Iris pigment epithelial cell (primary cell): ENCODE data around the gene SPART.
"Not testable (repeated sequence)": the region's sequence is repeated elsewhere in the genome, so short reads cannot be mapped to it uniquely, and the experiment has no call there.

Experiments
- DNase-seq: peaks from one replicate; pipeline ENCODE4 v3.0.0-alpha.2; 2011; ENCODE audit warnings: low read depth

Gene SPART

DNA sequence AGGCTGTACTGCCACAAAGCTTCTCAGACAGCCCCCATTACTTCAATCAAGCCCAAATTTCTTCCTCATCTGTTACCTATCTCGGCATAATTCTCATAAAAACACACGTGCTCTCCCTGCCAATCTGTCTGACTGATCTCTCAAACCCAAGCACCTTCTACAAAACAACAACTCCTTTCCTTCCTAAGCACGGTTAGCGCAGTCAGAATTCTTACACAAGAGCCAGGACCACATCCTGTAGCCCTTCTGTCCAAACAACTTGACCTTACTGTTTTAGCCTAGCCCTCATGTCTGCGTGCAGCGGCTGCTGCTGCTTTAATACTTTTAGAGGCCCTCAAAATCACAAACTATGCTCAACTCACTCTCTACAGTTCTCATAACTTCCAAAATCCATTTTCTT lies 26.4 kb downstream of the SPART start:
- DNase-seq, result peak; percentile 56

DNA sequence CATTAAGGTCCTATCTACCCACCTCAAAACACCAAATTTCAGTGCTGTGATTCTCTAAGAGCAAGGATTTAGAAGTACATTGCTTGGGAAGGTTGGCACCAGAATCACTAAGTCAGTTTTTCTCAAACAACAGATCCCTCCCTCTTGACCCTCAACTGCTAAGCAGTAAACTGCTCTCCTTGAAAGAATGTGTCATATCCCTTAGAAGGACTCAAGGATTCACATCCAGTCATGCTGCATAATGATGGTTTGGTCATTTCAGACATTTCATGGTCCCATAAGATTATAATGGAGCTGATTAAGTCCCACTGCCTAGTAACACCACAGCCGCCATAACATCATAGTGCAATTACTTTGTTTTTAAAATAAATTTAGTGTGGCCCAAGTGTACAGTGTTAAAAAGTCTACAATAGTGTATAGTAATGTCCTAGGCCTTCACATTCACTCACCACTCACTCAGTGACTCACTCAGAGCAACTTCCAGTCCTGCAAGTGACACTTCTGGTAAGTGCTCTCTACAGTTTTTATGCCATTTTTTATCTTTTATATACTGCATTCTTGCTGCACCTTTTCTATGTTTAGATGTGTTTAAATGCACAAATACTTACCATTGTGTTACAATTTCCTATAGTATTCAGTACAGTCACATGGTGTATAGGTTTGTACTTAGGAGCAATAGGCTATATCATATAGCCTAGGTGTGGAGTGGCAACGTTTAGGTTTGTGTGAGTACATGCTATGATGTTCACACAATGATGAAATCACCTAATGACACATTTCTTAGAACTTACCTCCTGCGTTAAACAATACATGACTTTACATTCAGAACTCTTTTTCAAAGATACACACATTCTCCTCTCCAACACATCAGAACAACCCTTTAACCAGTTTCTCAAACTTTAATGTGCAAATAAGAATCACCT lies 32.9 kb downstream of the SPART start:
- no peak for DNase-seq

DNA sequence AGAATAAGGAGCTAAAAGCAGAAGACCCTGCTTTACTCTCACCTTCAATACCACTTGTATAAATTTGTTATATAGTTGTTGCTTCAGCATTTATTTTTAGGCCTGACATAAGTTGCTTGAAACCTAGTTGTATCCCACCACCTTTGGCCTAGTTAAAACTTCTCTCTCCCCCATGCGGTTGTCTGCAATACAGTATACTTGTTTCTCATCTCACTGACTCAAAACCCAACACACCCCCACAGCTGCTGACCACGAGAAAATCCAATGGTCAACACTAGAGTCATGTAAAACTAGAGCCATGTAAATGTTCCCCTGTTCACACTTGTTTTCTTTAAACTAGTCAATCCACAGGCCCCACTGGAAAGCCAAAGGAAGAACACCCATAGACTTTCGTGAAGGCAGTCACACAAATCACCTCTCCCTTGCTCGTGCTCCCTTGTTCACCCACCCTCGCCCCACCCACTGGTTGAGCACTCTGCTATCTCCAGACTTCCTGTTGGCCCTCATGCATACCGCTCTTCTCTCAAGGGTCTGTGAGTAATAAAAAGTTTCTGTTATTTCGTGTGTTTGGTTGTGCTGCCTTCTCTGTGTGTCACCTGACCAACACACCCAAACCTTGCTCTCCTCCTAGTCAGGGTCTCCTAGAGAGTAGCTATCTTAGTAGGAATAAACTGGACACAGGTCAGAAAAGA lies 35.6 kb downstream of the SPART start:
- peak; percentile 50 for DNase-seq

DNA sequence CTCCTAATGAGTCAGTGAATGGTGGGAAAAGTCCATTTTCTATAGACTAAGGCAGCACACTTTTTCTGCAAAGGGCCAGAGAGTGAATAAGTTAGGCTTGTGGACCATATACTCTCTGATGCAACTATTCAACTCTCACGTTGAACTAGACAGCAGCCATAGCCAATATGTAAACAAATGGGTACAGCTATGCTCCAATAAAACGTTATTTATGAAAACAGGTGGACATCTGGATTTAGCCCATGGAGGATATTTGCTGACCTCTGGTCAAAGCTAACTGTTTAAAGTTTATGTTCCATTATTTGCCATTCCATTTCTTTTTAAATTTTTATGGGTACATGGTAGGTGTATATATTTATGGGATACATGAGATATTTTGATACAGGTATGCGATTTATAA lies 43.9 kb downstream of the SPART start:
- no peak for DNase-seq

DNA sequence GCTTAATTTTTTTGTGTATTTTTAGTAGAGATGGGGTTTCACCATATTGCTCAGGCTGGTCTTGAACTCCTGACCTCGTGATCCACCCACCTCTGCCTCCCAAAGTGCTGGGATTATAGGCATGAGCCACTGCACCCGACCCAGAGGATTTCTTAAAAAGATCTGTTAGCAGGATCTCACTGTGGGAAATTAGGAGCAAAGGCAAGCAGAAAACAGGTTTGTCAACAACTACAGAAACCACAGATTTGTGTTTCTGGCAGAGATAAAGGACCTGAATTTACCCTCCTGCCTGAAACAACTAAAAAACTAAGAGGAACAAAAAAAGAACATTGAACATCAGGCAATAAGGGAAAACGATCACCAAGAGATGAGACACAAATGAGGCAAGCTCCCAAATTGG lies 46.7 kb downstream of the SPART start:
- DNase-seq, result not testable (repeated sequence)

DNA sequence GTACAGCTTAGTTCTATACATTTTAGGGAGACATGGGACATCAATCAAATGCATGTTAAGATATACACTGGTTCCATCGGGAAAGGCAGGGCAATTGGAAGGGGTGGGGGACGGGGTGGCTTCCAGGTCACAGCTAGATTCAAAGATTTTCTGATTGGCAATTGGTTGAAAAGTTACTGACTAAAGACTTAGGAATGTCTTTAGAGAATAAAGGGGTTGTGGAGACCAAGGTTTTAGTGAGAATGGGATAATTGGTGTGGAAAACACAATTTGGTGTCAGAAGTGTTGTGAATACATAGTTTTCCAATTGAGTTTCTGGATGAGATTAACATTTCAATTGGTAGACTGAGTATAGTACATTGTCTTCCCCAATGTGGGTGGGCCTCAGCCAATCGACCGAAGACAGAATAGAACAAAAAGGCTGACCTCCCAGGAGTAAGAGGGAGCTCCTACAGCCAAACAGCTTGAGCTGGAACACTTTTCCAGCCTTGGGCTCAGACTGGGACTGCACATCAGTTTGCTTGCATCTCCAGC lies 47.6 kb downstream of the SPART start:
- peak; percentile 10 for DNase-seq

DNA sequence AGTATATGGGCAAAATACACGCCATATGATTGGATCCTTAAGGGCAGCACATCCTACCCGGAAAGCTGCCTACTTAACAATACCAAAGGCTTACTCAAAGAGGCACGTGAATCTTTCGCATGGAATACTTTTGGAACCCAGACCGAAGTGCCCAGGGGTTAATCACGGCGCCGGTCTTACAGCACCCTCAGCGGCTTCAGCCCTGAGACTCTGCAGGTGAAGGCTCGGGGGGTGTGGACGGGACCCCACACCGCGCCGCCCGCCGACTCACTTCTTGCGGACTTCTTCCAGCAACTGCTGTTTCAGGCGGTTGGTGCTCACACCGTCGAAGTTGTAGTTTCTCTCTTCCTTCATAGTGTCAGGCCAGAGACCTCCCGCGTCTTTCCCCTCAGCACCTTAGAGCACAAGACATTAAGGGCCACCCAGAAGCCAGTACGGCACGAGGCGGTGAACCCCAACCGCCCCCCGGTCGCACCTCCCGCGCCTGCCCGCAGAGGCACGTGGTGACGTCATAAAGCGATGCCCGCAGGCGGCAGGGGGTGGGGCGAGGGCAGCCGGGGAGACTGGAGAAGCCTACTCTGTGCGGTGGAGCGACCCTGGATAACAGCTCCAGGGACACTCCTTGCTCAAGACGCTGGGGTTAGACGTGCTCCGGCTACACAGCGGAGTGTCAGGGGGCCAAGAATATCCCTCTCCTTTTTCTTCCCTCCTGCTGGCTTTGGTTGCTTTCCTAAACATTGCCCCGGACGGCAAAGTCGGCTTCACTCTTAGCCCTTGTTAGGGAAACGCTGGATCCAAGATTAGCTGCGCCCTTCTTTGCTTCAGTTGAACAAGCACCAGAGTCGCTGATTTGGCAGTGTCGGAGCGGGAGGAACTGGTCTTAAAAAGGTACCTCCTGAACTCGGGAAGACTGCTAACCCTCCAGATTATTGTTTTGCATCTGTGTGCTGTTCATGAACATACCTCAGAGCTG lies 48.5 kb downstream of the SPART start, which contains the start of gene CCDC169:
TSS of gene CCDC169 (minus strand) at position 449 of the 973 bp plus-strand sequence. CDS start at position 354, 95 bp downstream.
- peak; percentile 63 for DNase-seq

DNA sequence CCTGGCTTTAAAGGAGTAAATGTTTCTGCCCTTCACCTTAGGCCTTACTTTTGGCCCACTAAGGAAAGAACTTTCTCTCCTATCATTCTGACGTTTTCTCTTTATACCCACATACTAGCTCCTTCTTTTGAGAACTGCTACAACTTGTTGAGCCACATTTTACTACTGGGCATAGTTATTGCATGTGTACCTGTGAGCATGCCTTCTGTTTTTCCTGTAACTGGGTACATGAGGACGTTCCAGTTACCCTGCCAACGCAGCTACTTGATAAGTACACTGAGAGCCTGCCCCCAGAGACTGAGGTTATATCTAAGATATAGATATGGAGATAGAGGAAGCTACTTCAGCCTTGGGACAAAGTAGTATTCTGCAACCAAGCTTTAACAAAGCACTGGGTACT lies 52.1 kb downstream of the SPART start:
- no peak for DNase-seq

DNA sequence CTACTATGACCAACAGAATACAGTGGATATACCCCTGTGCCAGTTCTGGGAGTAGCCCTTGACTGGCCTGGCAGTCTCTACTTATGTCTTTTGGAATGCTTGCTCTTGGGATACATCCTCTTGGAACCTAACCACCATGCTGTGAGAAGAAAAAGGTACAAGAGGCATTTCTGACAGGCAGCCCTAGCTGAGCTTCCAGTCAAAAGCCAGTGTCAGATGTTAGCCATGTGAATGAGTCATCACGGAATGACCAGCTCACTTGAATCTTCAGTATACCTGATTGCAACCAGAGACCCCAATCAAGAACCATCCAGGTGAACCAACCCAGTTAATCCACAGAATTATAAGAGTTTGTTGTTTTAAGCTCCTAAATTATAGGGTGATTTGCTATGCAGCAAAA lies 52.7 kb downstream of the SPART start:
- DNase-seq, result no peak

DNA sequence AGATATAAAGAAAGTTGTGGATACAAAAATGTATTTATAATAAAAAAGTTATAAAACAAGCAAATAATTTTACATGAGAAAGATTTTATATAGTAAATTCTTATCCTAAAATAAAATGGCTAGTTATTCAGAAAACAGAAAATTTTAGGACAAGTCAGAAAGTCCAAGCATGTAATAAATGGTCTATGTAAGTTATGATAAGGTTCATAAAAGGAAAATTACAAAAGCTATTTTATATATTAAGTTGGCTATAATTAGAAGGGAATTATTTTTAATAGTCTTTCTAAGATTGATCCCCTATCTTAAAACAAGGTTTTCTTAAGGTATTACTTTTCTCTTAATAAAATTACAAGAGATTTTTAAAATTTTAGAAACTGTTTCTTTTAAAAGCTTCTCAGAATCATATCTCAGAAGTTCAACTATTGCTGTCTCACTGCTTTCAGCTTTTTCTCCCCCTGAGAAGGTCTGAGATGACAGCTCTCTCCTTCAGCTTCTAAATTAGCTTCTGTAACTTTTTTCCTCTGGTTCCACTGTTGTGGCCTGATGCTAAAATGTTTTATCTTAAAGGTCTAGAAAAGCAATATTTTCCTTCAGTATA lies 57.3 kb downstream of the SPART start:
- no peak for DNase-seq

DNA sequence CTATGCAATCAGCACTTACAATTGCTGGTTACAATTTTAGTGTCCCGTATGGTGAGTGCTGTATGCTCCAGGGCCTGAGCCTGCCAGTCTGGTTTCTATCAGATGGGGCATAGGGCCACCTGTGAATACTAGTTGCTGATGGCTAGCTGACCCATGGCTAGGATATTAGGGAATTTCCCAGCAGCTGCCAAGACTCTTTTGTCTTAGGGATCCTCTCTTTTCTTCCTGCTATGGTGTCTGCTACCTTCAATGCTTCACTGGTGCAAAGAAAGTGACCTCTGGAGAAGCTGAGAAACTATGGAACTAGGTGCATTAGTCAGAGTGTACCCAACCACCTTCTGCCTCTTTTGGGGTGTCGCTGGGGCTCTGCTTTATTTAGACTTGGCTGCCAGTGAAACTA lies 60.2 kb downstream of the SPART start:
- no peak for DNase-seq

DNA sequence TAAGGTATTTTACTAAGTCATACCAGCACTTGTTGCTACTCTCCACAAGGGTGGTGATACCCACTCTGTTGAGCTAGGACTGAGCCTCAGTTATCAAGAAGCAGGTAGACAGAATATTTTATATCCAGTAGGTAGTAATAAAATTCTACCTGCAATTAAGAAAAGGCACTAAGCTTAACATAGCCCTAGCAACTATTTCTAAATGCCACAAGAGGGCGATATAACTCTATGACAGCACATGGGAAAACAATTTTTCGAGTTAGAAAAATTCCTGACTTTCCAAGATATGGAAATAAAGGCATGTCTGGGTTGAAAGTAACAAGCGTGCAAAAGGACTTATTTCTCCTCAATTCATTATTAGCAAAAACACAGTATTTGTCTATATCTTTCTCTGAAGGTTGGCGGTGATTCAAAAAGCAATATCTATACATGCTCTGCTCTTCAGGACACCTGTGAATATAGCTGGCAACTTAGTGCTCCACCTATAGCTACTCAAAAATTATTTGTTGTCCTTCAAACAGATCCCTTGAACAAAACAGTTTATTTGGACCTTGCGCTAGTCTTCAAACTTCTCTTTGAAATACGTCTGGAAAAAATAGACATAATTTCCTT lies 63.3 kb downstream of the SPART start:
- peak; percentile 42 for DNase-seq

DNA sequence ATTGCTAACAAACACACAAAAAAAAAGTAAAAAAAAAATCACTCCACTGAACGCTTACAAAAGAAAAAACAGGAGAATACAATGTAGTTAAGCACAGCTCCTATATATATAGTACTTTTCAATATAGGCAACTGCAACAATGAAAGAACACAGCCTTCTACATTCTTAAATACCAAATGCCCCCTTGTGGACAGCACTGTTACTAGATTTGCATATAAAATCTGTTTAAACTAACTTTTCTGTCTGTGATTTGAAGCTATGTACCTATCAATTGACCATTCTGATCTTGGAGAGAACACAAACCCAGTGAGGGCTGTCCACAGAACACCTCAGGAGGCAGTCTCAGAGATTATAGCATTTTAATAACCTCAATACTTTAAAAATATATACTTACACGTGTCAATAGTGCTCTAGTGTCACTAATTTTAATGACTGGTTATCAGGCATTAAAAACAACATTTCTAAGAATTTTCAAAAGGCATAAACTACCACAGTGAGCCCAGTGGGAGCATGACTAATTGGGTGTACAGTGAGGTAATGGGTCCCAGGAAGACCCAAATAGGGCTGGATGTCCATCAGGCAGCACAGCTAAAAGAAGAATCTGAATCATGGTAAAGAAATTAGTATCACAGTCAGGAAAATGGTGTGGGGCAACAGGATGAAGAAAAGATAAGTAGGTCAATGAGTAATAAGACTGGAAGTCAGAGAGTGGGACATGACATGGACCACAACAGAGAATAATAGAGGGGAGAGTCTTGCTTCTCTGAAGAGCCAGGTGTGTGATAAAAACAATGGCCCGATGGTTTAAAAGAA lies 70.8 kb downstream of the SPART start:
- DNase-seq, result peak; percentile 82

DNA sequence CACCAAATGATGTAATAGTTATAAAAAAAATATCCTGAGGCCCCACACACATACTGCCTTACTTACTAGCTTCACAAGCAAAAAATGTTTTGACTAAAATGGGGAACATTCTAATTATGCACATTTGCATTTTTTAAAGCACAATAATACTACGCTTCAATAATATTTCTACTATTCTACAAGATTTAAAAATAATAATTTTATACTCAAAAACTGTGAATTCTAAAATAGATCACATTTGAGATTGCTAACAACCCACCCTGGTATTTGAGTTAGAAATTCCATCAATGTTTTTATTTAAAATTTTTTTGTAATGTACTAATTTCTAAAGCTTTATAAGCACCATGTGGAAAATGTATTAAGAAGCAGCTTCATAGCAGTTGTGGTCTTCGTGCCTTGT lies 72.8 kb downstream of the SPART start:
- DNase-seq, result no peak

DNA sequence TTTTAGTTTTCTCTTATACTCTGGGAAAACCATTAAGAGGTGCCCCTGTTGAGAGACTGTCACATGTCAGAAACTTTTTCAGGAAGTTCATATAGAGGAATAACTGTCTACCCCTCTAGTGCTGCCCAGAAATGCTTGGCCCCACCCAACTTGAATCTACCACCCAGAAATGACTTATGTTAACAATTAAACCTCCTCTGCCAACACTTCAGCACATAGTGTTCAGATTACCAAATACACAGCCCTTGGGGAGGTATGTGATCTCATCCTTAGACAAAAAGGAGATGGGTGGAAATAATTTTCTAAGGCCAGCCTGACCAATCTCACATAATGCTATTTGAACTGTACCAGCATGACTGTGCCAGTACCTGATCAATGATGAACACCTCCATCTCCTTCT lies 84.2 kb downstream of the SPART start:
- DNase-seq, result peak; percentile 9

DNA sequence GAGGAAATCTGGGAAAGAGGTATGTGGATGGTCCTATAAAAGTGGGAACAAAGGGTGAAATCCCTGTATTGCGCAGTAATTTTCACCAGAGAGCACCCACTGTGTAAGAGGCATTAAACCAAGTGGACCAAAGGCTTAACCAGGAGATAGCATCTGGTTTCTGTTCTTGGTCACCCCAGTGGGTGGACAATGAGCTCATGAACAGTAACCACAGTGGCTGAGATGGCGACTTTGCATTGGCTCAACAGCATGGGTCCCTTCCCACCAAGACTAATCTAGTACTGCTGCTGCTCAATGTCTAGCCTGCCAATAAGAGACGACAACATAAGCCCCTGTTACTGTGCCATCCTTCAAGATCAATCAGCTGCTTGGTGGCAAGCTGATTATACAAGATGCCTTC lies 85.2 kb downstream of the SPART start:
- no peak for DNase-seq

DNA sequence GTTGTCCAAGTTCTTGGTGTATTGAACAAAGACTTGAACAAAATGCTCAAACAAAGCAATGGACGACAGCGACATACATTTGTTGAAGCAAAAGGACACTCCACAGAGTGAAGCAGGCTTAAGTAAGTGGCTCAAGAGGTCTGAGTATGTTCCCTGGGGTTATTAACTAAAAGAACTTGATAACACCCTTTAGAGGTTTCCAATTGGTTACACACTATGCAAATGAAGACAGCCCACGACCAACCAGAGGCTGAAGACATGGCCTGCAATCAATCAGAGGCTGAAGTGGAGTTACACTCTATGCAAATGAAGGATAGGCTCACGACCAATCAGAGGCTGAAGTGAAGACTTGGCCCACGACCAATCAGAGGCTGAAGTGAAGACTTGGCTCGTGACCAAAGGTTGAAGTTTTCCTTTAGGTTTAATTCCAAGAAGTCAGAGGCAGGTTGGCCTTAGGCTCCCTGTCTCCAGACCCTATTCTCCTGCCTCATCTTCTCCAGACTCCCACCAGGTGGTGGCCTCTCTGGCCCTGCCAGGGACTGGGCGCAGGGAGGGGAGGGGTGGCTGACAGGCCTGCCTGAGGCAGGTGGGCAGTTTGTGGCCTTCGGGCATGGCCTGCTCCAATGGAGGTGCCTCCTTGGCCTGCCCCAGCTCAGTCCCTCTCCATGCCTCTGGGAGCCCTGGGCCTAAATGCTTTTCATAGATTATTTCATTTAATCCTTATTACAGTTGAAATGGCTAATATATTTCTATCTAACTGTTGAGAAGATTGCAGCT lies 86.6 kb downstream of the SPART start:
- no peak for DNase-seq

DNA sequence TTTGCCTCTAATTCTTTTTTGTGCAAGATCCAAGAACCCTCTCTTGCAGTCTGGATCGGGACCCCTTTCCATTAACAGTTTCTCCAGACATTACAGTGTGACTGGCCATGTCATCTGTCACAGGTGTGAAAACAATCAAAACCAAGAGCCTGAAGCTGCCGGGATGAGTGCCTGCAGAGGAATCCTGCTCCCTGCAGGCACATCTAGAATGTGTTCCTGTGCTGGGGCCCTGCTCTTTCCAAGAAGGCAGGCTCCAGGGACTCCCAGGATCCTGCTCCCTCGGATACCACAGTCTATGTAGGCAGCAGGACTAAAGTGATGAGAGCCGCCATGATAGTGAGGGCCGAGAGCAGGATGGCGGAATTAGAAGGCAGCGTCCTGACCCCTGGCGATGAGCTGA lies 87.4 kb downstream of the SPART start:
- DNase-seq, result no peak
